Pons (tissue), 1 donor: ENCODE results near the gene UBE2O.

Source experiments
- DNase-seq: peaks from one replicate; pipeline ENCODE4 v3.0.0-alpha.2; 2016; ENCODE audit warnings: low spot score

The UBE2O gene

GRCh38 chr17:76388966-76389888, 63.7 kb downstream of the UBE2O start:
- DNase-seq, result no peak

GRCh38 chr17:76386966-76387765, 65.8 kb downstream of the UBE2O start:
- DNase-seq, result no peak

- no peak for DNase-seq
Observed at GRCh38 chr17:76385892-76386786, 66.8 kb downstream of the UBE2O start.

GRCh38 chr17:76384987-76385891, 67.7 kb downstream of the UBE2O start:
- no peak for DNase-seq

- no peak for DNase-seq
Observed at GRCh38 chr17:76384222-76384986, 68.5 kb downstream of the UBE2O start, which contains the start of gene SPHK1. Gene SPHK1 (plus strand): TSS chr17:76384609. CDS start chr17:76385645, 1,036 bp downstream.

GRCh38 chr17:76383546-76384221, 69.3 kb downstream of the UBE2O start:
- no peak for DNase-seq

- DNase-seq, result no peak
Observed at GRCh38 chr17:76382803-76383545, 70.0 kb downstream of the UBE2O start.

GRCh38 chr17:76382351-76382802, 70.6 kb downstream of the UBE2O start:
- DNase-seq, result no peak

GRCh38 chr17:76381633-76382350, 71.2 kb downstream of the UBE2O start:
- DNase-seq, result peak; percentile 56

GRCh38 chr17:76379646-76380376, 73.1 kb downstream of the UBE2O start:
- no peak for DNase-seq

- no peak for DNase-seq
Observed at GRCh38 chr17:76379275-76379641, 73.7 kb downstream of the UBE2O start.

- no peak for DNase-seq
Observed at GRCh38 chr17:76378548-76379274, 74.2 kb downstream of the UBE2O start.

GRCh38 chr17:76376318-76377133, 76.4 kb downstream of the UBE2O start:
- DNase-seq, result no peak

- no peak for DNase-seq
Observed at GRCh38 chr17:76371656-76372628, 81.0 kb downstream of the UBE2O start.
